SH-SY5Y (cell line): ENCODE results near the gene ZNF473.

Experiments
- GATA2 ChIP-seq: IDR thresholded peaks from 2 replicates; pipeline ENCODE4 v1.6.1; 2011; ENCODE audit warnings: mild to moderate bottlenecking, low read depth, low read length
- GATA3 ChIP-seq: IDR thresholded peaks from 2 replicates; pipeline ENCODE4 v1.6.1; 2011; ENCODE audit warnings: low read depth, mild to moderate bottlenecking, low read length, moderate library complexity

ZNF473 gene

GRCh38 chr19:50025794-50026549, at the start of gene ZNF473:
TSS of gene ZNF473 (plus strand) at chr19:50026005. CDS start at chr19:50031083, 5,078 bp downstream.
- TF ChIP-seq GATA3 (no peak), GATA2 (peak; percentile 10; the same call in 1 of the 2 replicates)

- TF ChIP-seq GATA2 (no peak), GATA3 (no peak)
These were observed 49.3 kb upstream of the ZNF473 start for GRCh38 chr19:49976496-49976895.

- no peak for TF ChIP-seq GATA2
- no peak for TF ChIP-seq GATA3
These were observed 48.7 kb upstream of the ZNF473 start for GRCh38 chr19:49977076-49977475.

- no peak for TF ChIP-seq GATA3
- no peak for TF ChIP-seq GATA2
These were observed 47.9 kb upstream of the ZNF473 start for GRCh38 chr19:49977881-49978280.

GRCh38 chr19:49978324-49978723, 47.5 kb upstream of the ZNF473 start:
- TF ChIP-seq GATA3 (no peak), GATA2 (no peak)

- no peak for TF ChIP-seq GATA2
- TF ChIP-seq GATA3, result no peak
These were observed 43.9 kb upstream of the ZNF473 start for GRCh38 chr19:49981603-49982593.

- TF ChIP-seq GATA2 (no peak), GATA3 (no peak)
These were observed 42.1 kb upstream of the ZNF473 start for GRCh38 chr19:49983645-49984229.

- TF ChIP-seq GATA2, result no peak
- TF ChIP-seq GATA3, result no peak
These were observed 41.3 kb upstream of the ZNF473 start for GRCh38 chr19:49984491-49984890.

- no peak for TF ChIP-seq GATA2
- no peak for TF ChIP-seq GATA3
These were observed 39.9 kb upstream of the ZNF473 start for GRCh38 chr19:49985871-49986270.

- no peak for TF ChIP-seq GATA2
- TF ChIP-seq GATA3, result no peak
These were observed 39.5 kb upstream of the ZNF473 start for GRCh38 chr19:49986354-49986753.

GRCh38 chr19:49987159-49987698, 38.6 kb upstream of the ZNF473 start:
- TF ChIP-seq GATA2 (no peak), GATA3 (no peak)

- TF ChIP-seq GATA2 (no peak), GATA3 (no peak)
These were observed 37.8 kb upstream of the ZNF473 start for GRCh38 chr19:49988007-49988406.

GRCh38 chr19:49988433-49988832, 37.4 kb upstream of the ZNF473 start:
- TF ChIP-seq GATA2 (no peak), GATA3 (no peak)

- TF ChIP-seq GATA2 (no peak), GATA3 (no peak)
These were observed 28.1 kb upstream of the ZNF473 start for GRCh38 chr19:49997709-49998108.
